Brain microvascular endothelial cell (primary cell): ENCODE data around the gene BBS7.

Experiments used
- DNase-seq: peaks from one replicate; pipeline ENCODE4 v3.0.0-alpha.2; 2020
- H3K27ac ChIP-seq: fragments of 250-450 bp; sonication (Bioruptor Pico); 2 replicates; pipeline ENCODE4 v1.5.1; 2020; ENCODE audit warnings: mild to moderate bottlenecking, moderate library complexity
- H3K27me3 ChIP-seq: fragments of 250-450 bp; sonication (Bioruptor Pico); replicated peaks from 2 replicates; pipeline ENCODE4 v1.5.1; 2020; ENCODE audit warnings: mild to moderate bottlenecking
- H3K36me3 ChIP-seq: fragments of 250-450 bp; sonication (Bioruptor Pico); replicated peaks from 2 replicates; pipeline ENCODE4 v1.5.1; 2020; ENCODE audit warnings: mild to moderate bottlenecking
- H3K4me3 ChIP-seq: 2 replicates; pipeline ENCODE4 v1.5.1; 2011; ENCODE audit warnings: low read depth, mild to moderate bottlenecking, control low read depth, low read length, moderate library complexity
- in situ Hi-C: cut with HindIII; loops from 2 replicates; pipeline ENCODE4 v1.10.0; 2017; ENCODE audit warnings: low sequenced_read_pairs, low pct_ligation_motif_present
- TF ChIP-seq, protein P1 (sequence below): IDR thresholded peaks from 2 replicates; pipeline ENCODE4 v1.5.1; 2011; ENCODE audit warnings: low read depth, mild to moderate bottlenecking, moderate library complexity, low read length, control low read depth, inconsistent platforms; ENCODE audit errors: missing control alignments

Gene BBS7

DNA sequence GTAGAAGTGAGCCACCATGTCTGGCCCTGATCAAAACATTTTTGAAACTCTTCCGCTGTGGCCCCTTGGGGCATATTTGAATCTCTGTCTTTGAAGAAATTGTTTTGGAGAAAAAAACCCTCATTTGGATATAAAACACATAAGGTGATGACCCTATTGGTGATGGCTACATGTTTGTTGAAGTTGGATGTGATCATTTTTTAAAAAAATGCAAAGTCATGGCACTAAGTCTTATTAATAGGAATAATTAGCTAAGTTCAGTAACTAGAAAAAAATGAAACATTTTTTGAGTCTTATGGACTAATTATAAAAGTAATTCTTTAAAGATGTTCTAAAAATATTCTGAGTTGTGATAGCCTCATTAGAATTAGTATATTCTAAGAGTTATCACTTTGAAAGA, 17.9 kb upstream of the BBS7 start:
- in situ Hi-C loops = no loop called here
- TF ChIP-seq, protein P1, sequence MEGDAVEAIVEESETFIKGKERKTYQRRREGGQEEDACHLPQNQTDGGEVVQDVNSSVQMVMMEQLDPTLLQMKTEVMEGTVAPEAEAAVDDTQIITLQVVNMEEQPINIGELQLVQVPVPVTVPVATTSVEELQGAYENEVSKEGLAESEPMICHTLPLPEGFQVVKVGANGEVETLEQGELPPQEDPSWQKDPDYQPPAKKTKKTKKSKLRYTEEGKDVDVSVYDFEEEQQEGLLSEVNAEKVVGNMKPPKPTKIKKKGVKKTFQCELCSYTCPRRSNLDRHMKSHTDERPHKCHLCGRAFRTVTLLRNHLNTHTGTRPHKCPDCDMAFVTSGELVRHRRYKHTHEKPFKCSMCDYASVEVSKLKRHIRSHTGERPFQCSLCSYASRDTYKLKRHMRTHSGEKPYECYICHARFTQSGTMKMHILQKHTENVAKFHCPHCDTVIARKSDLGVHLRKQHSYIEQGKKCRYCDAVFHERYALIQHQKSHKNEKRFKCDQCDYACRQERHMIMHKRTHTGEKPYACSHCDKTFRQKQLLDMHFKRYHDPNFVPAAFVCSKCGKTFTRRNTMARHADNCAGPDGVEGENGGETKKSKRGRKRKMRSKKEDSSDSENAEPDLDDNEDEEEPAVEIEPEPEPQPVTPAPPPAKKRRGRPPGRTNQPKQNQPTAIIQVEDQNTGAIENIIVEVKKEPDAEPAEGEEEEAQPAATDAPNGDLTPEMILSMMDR = no peak
- no peaks in the 10 kb centered on the region for H3K36me3 ChIP-seq

DNA sequence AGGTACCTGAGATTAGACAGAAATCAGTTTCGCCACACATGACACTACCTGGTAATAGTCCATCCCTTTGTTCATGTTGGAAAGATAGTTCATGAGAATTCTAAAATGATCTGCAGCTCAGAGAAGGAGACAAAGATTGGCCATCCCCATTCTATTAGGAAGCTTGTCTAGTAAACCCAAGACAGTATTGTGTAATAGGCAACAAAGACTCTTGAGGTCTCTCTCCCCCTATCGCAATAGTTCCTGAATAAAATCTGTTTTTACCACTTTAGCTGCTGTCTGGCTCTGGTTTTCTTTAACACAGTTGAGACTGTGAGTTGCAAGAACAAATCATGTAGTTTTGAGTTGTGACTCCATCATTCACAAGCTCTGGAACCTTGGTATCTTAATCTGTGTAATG, 14.8 kb upstream of the BBS7 start:
- no peak overlapping the region for H3K27ac ChIP-seq
- DNase-seq = no peak
- no peaks in the 10 kb centered on the region for H3K27me3 ChIP-seq
- no peak overlapping the region for H3K4me3 ChIP-seq
- TF ChIP-seq, protein P1 = no peak
- in situ Hi-C loops = no loop called here
- no peaks in the 10 kb centered on the region for H3K36me3 ChIP-seq

More for the DNA sequence above, 17.9 kb upstream of the BBS7 start:
- Histone ChIP-seq H3K4me3 (no peak overlapping the region), H3K27ac (no peak overlapping the region), H3K27me3 (no peaks in the 10 kb centered on the region)
- no peak for DNase-seq

DNA sequence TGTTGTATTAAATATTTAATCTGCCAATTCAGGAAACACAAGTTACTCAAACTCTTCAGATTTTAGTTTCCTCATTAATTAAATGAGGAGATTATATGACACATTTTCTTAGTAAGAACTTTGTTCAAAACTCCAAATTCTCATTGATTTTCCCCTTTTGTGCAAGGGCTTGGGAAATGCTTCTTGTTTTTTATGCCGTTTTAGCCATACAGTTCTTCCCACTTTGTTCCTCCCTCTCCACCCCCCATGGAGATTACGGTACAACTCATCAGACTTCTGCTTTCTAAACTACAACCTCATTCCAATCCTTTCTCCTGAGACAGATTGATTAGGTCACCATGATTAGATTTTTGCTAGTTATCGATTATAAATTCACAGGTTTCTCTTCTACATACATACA, 10.9 kb upstream of the BBS7 start:
- Histone ChIP-seq H3K36me3 (no peaks in the 10 kb centered on the region), H3K4me3 (no peak overlapping the region), H3K27ac (no peak overlapping the region), H3K27me3 (no peaks in the 10 kb centered on the region)
- no peak for DNase-seq
- in situ Hi-C loops = no loop called here
- TF ChIP-seq, protein P1 = no peak

DNA sequence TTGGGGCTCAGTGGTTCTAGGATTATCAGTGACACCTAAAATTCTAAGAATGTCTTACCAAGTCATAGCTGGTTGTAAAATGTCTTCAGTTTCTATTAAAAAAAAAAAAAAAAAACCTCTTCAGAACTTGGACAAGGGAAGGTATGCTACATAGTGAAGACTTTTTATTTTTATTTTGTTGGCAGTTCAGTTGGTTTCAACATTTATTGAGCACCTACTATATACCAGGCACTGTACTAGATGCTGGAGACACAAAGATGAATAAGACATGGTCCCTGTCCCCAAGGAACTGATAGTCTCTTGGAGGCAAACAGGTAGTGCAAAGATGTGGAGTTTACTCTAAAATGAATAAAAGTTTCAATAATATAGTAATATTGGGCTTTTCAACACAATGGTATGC, 8.9 kb upstream of the BBS7 start:
- H3K36me3 ChIP-seq = no peaks in the 10 kb centered on the region
- no peak overlapping the region for H3K4me3 ChIP-seq
- no peak overlapping the region for H3K27ac ChIP-seq
- TF ChIP-seq, protein P1 = no peak
- H3K27me3 ChIP-seq = no peaks in the 10 kb centered on the region
- in situ Hi-C loops = no loop called here
- no peak for DNase-seq

DNA sequence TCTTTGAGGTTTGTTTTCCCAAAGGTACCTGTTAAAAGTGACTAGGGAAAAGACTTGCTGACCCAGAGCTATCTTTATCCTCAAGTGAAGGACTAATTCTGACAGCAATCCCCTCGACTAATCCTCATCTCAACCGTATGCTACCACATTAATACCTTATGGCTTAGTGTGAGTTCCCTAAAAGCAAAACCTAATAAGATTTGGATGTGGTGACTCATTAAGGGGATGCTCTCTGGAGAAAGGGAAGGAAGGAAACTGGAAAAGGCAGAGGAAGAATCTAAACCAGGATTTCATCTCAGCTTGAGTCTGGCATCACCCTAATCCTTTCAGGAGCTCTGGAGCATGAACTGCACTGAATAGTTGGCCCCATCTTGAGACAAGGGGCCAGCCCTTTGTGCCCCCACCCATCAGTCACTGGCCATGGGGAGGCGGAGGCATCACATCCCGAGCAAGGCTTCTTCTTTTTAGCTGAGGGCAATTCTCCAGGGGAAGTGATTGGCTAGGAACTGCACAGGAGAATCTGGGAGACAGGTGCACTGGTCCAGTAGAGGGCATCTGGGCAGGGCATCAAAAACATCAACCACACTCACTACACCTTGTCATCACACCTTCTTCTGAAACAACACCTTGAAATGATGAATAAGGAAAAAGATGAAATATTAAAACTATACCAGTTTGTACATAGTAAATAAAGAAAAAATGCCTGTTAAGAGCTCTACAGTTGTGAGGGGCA, 6.9 kb upstream of the BBS7 start:
- no peak for DNase-seq
- no peaks in the 10 kb centered on the region for H3K36me3 ChIP-seq
- no peaks in the 10 kb centered on the region for H3K27me3 ChIP-seq
- TF ChIP-seq, protein P1 = no peak
- no peak overlapping the region for H3K27ac ChIP-seq
- H3K4me3 ChIP-seq = no peak overlapping the region
- in situ Hi-C loops = no loop called here

DNA sequence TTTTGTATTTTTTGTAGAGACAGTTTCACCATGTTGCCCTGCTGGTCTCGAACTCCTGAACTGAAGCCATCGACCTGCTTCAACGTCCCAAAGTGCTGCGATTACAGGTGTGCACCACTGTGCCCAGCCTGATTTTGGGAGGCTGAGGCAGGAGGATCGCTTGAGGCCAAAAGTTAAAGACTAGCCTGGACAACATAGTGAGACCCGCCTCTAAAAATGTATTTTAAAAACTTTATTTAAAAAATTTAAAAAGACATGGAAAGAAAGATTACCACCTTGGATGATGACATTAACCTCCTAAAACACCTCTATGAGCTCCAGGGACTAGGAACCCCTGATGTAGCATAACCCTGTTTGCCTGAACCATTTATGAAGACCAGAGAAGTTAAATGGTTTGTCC, 5.8 kb upstream of the BBS7 start:
- TF ChIP-seq, protein P1 = no peak

More for the DNA sequence above, 5.8 kb upstream of the BBS7 start:
- DNase-seq = no peak
- in situ Hi-C loops = no loop called here
- H3K36me3 ChIP-seq = no peaks in the 10 kb centered on the region
- no peaks in the 10 kb centered on the region for H3K27me3 ChIP-seq
- no peak overlapping the region for H3K27ac ChIP-seq
- H3K4me3 ChIP-seq = no peak overlapping the region
